ENCODE results near the gene KIF5C.

DNA sequence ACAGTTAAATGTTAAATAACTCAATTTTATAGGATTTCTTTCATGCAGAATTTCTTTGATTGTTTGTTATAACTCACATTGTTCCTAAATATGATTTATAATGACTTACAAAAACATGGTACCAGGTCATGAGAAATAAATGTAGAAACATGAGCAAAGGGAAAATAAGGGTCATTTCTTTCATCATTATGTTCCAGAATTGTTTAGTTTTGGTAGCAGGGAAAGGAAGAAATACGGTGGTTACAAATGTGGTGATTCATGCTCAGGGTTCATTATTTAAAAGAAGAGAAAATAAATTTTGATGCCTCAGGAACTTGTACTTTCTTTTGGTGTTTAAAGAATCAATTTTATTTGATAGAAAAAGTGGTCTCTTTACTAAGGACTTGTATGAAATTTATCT lies 167.9 kb downstream of the KIF5C start:
- TF ChIP-seq, protein P1, sequence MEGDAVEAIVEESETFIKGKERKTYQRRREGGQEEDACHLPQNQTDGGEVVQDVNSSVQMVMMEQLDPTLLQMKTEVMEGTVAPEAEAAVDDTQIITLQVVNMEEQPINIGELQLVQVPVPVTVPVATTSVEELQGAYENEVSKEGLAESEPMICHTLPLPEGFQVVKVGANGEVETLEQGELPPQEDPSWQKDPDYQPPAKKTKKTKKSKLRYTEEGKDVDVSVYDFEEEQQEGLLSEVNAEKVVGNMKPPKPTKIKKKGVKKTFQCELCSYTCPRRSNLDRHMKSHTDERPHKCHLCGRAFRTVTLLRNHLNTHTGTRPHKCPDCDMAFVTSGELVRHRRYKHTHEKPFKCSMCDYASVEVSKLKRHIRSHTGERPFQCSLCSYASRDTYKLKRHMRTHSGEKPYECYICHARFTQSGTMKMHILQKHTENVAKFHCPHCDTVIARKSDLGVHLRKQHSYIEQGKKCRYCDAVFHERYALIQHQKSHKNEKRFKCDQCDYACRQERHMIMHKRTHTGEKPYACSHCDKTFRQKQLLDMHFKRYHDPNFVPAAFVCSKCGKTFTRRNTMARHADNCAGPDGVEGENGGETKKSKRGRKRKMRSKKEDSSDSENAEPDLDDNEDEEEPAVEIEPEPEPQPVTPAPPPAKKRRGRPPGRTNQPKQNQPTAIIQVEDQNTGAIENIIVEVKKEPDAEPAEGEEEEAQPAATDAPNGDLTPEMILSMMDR (IDR thresholded peaks at IDR 0.05): no peak
- no peak for TF ChIP-seq EZH2 (IDR thresholded peaks at IDR 0.05; ENCODE audit: borderline replicate concordance, insufficient read depth, low read depth, low read length, poor library complexity, severe bottlenecking)

All from B cell (primary cell).